HEK293 (cell line): ENCODE results near the gene SPPL2B.

Experiments
- BCL11A ChIP-seq: fragments of 450-650 bp; formaldehyde crosslinking; IDR thresholded peaks from 2 replicates; pipeline ENCODE4 v1.5.1; 2016; ENCODE audit warnings: low read depth, missing biosample characterization, missing genetic modification characterization
- EGR2 ChIP-seq: fragments of 450-650 bp; formaldehyde crosslinking; IDR thresholded peaks from 2 replicates; pipeline ENCODE4 v1.5.1; 2016; ENCODE audit warnings: low read depth, missing biosample characterization, missing genetic modification characterization
- GLIS1 ChIP-seq: fragments of 450-650 bp; formaldehyde crosslinking; IDR thresholded peaks from 2 replicates; pipeline ENCODE4 v1.5.1; 2016; ENCODE audit warnings: missing biosample characterization, missing genetic modification characterization
- GLIS2 ChIP-seq: fragments of 450-650 bp; formaldehyde crosslinking; IDR thresholded peaks from 2 replicates; pipeline ENCODE4 v1.5.1; 2016; ENCODE audit warnings: missing biosample characterization, missing genetic modification characterization
- HOXC10 ChIP-seq: sonication (generic); formaldehyde crosslinking; IDR thresholded peaks from 2 replicates; pipeline ENCODE4 v1.8.1; 2023; ENCODE audit warnings: mild to moderate bottlenecking, missing genetic modification reagents
- SCRT2 ChIP-seq: fragments of 450-650 bp; formaldehyde crosslinking; IDR thresholded peaks from 2 replicates; pipeline ENCODE4 v1.5.1; 2016; ENCODE audit warnings: missing biosample characterization, missing genetic modification characterization
- ZBTB11 ChIP-seq: fragments of 450-650 bp; formaldehyde crosslinking; conservative IDR thresholded peaks from 2 replicates; pipeline ENCODE4 v1.5.1; 2016; ENCODE audit warnings: low read depth, missing biosample characterization, missing genetic modification characterization
- ZFP41 ChIP-seq: fragments of 450-650 bp; formaldehyde crosslinking; IDR thresholded peaks from 2 replicates; pipeline ENCODE4 v1.5.1; 2016; ENCODE audit warnings: missing biosample characterization, missing genetic modification characterization, borderline replicate concordance
- ZIC2 ChIP-seq: fragments of 450-650 bp; formaldehyde crosslinking; IDR thresholded peaks from 2 replicates; pipeline ENCODE4 v1.5.1; 2016; ENCODE audit warnings: missing biosample characterization, missing genetic modification characterization
- ZNF157 ChIP-seq: fragments of 450-650 bp; formaldehyde crosslinking; IDR thresholded peaks from 2 replicates; pipeline ENCODE4 v1.5.1; 2016; ENCODE audit warnings: missing biosample characterization, missing genetic modification characterization
- ZNF19 ChIP-seq: fragments of 450-650 bp; formaldehyde crosslinking; IDR thresholded peaks from 2 replicates; pipeline ENCODE4; 2016; ENCODE audit warnings: missing biosample characterization, missing genetic modification characterization, low read depth
- ZNF24 ChIP-seq: fragments of 450-650 bp; formaldehyde crosslinking; IDR thresholded peaks from 2 replicates; pipeline ENCODE4 v1.5.1; 2016; ENCODE audit warnings: missing biosample characterization, missing genetic modification characterization
- ZNF354C ChIP-seq: fragments of 450-650 bp; formaldehyde crosslinking; IDR thresholded peaks from 2 replicates; pipeline ENCODE4 v1.5.1; 2016; ENCODE audit warnings: missing biosample characterization, missing genetic modification characterization, low read depth, borderline replicate concordance
- ZNF518A ChIP-seq: fragments of 450-650 bp; formaldehyde crosslinking; conservative IDR thresholded peaks from 2 replicates; pipeline ENCODE4 v1.5.1; 2016; ENCODE audit warnings: low read depth, missing biosample characterization, missing genetic modification characterization
- ZNF580 ChIP-seq: fragments of 450-650 bp; formaldehyde crosslinking; IDR thresholded peaks from 2 replicates; pipeline ENCODE4 v1.5.1; 2016; ENCODE audit warnings: missing biosample characterization, missing genetic modification characterization
- ZNF660 ChIP-seq: fragments of 450-650 bp; IDR thresholded peaks from 2 replicates; pipeline ENCODE4 v1.5.1; 2018; ENCODE audit warnings: missing biosample characterization, mild to moderate bottlenecking, missing genetic modification characterization
- ZNF768 ChIP-seq: fragments of 450-650 bp; formaldehyde crosslinking; IDR thresholded peaks from 2 replicates; pipeline ENCODE4 v1.5.1; 2018; ENCODE audit warnings: missing biosample characterization, mild to moderate bottlenecking, missing genetic modification characterization
- ZNF791 ChIP-seq: fragments of 450-650 bp; formaldehyde crosslinking; IDR thresholded peaks from 2 replicates; pipeline ENCODE4 v1.5.1; 2016; ENCODE audit warnings: missing biosample characterization, missing genetic modification characterization
- TF ChIP-seq, protein P1 (sequence below): fragments of 450-650 bp; formaldehyde crosslinking; IDR thresholded peaks from 2 replicates; pipeline ENCODE4 v1.5.1; 2017; ENCODE audit warnings: missing biosample characterization, missing genetic modification characterization
- TF ChIP-seq, protein P2 (sequence below): fragments of 450-650 bp; formaldehyde crosslinking; IDR thresholded peaks from 2 replicates; pipeline ENCODE4 v1.5.1; 2016; ENCODE audit warnings: missing biosample characterization, missing genetic modification characterization

Gene SPPL2B

DNA sequence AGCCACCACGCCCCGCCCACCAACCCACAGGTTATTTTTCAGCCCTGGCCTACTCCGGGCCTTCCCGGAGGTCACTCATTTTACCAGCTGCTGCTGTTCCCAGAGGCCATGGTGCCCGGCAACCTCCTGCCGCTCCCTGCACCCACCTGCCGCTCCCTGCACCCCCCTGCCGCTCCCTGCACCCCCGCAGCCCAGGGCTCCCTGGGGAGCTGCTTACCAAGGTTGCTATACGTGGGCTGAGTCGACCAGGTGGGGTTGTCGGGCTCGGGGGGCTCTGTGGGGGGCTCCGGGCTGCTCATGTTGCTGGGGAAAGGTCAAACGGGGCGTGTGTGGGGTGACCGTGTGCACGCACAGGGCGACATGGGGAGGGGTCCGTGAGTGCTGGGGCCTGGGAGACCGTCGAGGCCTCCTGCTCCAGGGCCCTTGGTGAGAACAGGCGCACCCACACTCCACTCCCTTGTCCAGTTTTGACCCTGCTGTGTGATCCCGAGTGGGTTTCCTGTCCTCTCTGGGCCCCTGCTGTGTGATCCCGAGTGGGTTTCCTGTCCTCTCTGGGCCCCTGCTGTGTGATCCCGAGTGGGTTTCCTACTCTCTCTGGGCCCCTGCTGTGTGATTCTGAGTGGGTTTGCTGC lies 47.7 kb upstream of the SPPL2B start (continued):
- TF ChIP-seq ZNF518A (tag by site-specific recombination), result no peak
- TF ChIP-seq ZNF354C (tag by site-specific recombination), result no peak
- no peak for TF ChIP-seq GLIS1
- TF ChIP-seq GLIS2 (tag by site-specific recombination), result no peak
- TF ChIP-seq ZNF19 (tag by site-specific recombination), result no peak
- 0 out of 2 replicates have a peak, but pooled peaks have one; percentile 16 for TF ChIP-seq EGR2 (tag by site-specific recombination)
- TF ChIP-seq ZNF580 (tag by site-specific recombination), result no peak
- TF ChIP-seq, protein P1, sequence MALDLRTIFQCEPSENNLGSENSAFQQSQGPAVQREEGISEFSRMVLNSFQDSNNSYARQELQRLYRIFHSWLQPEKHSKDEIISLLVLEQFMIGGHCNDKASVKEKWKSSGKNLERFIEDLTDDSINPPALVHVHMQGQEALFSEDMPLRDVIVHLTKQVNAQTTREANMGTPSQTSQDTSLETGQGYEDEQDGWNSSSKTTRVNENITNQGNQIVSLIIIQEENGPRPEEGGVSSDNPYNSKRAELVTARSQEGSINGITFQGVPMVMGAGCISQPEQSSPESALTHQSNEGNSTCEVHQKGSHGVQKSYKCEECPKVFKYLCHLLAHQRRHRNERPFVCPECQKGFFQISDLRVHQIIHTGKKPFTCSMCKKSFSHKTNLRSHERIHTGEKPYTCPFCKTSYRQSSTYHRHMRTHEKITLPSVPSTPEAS (tag by site-specific recombination), result no peak
- TF ChIP-seq ZNF24 (tag by site-specific recombination), result no peak
- no peak for TF ChIP-seq ZBTB11 (tag by site-specific recombination)
- TF ChIP-seq ZNF660 (tag by site-specific recombination), result no peak
- no peak for TF ChIP-seq ZNF157
- no peak for TF ChIP-seq ZNF791 (tag by site-specific recombination)
- TF ChIP-seq ZFP41, result no peak
- peak; percentile 59; the same call in 1 of the 2 replicates for TF ChIP-seq ZNF768 (tag by site-specific recombination)
- TF ChIP-seq, protein P2, sequence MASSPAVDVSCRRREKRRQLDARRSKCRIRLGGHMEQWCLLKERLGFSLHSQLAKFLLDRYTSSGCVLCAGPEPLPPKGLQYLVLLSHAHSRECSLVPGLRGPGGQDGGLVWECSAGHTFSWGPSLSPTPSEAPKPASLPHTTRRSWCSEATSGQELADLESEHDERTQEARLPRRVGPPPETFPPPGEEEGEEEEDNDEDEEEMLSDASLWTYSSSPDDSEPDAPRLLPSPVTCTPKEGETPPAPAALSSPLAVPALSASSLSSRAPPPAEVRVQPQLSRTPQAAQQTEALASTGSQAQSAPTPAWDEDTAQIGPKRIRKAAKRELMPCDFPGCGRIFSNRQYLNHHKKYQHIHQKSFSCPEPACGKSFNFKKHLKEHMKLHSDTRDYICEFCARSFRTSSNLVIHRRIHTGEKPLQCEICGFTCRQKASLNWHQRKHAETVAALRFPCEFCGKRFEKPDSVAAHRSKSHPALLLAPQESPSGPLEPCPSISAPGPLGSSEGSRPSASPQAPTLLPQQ, result no peak
- TF ChIP-seq SCRT2, result peak; percentile 95
- TF ChIP-seq ZIC2 (tag by site-specific recombination), result peak; percentile 56; the same call in 1 of the 2 replicates
- TF ChIP-seq HOXC10, result no peak
- TF ChIP-seq BCL11A, result no peak
